ENCODE measurements around the gene SLC25A24.

GRCh38 chr1:108142258-108142657, 57.9 kb downstream of the SLC25A24 start:
- TF ChIP-seq, protein P1, sequence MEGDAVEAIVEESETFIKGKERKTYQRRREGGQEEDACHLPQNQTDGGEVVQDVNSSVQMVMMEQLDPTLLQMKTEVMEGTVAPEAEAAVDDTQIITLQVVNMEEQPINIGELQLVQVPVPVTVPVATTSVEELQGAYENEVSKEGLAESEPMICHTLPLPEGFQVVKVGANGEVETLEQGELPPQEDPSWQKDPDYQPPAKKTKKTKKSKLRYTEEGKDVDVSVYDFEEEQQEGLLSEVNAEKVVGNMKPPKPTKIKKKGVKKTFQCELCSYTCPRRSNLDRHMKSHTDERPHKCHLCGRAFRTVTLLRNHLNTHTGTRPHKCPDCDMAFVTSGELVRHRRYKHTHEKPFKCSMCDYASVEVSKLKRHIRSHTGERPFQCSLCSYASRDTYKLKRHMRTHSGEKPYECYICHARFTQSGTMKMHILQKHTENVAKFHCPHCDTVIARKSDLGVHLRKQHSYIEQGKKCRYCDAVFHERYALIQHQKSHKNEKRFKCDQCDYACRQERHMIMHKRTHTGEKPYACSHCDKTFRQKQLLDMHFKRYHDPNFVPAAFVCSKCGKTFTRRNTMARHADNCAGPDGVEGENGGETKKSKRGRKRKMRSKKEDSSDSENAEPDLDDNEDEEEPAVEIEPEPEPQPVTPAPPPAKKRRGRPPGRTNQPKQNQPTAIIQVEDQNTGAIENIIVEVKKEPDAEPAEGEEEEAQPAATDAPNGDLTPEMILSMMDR (IDR thresholded peaks at IDR 0.05; ENCODE audit: low read depth, low read length, poor library complexity, severe bottlenecking): no peak
- no peak for TF ChIP-seq EZH2phosphoT487 (IDR thresholded peaks at IDR 0.05; ENCODE audit: borderline replicate concordance, low read length)

Data from DOHH2 (cell line).